ENCODE results near the gene TBL1XR1. TPM values are rescaled to one million over a fixed set of nuclear protein-coding genes. Genes with fewer than 3 reads are reported as not detected.

The TBL1XR1 gene
- total and polyA plus RNA-seq, 2 of the 8 experiments (the other 6 are each of a cell fraction or from before 2014, with no cell fraction given), result 28.1 to 147 TPM

GRCh38 chr3:177071496-177072156 is 125.7 kb downstream of the TBL1XR1 start:
- H2BK12ac ChIP-seq (ENCODE audit: low read depth, low read length), result no peak overlapping the region
- FAIRE-seq, result no peak
- no peaks in the 10 kb centered on the region for H3K27me3 ChIP-seq (replicated peaks in 1 of 4; ENCODE audit: control insufficient read depth in 3 of 4, extremely low read depth in 1 of 4, insufficient read depth in 3 of 4, low read length in 3 of 4)
- no peaks in the 10 kb centered on the region for H3K79me1 ChIP-seq (ENCODE audit: low read depth, low read length)
- H3K18ac ChIP-seq (ENCODE audit: extremely low read depth, low read length), result no peak overlapping the region
- no peak overlapping the region for H3K14ac ChIP-seq (ENCODE audit: insufficient read length)
- no peak overlapping the region for H3K27ac ChIP-seq (ENCODE audit: low read depth, low read length)
- H3K23ac ChIP-seq (ENCODE audit: insufficient read length), result no peak overlapping the region
- WGBS, 2 experiments (ENCODE audit: extremely low coverage in 1 of 2, insufficient coverage in 1 of 2, insufficient read length in 1 of 2, insufficient replicate concordance in 2 of 2, low coverage in 1 of 2, low lambda C conversion rate in 2 of 2, missing lambda C conversion rate in 1 of 2), result 93% methylated on average over 4 of the region's 4 CpGs; no CpG with 5 or more reads in 1 of the 2 experiments
- no peak overlapping the region for H2AK5ac ChIP-seq (ENCODE audit: low read depth, low read length)
- no peaks in the 10 kb centered on the region for H3K23me2 ChIP-seq (ENCODE audit: low read depth, low read length)
- POLR2A ChIA-PET (ENCODE audit: partially characterized antibody), result interaction anchor here (1.2 kb wide), 1 partner anchor 13 kb away, joined by 4 read pairs; no protein-coding TSS in a partner anchor
- H3K4me3 ChIP-seq (ENCODE audit: extremely low read depth in 1 of 4, insufficient read depth in 2 of 4, low read depth in 3 of 4, low read length in 4 of 4), result no peak overlapping the region
- no peak overlapping the region for H2BK120ac ChIP-seq (replicated peaks; ENCODE audit: low read depth, low read length)
- H4K20me1 ChIP-seq (replicated peaks in 1 of 2; ENCODE audit: control insufficient read depth in 1 of 2, insufficient read depth in 2 of 2, low read length in 2 of 2), result peaks cover 0 to 7% of the 10 kb centered on the region in 2 experiments
- H2AFZ ChIP-seq (ENCODE audit: low read length), result no peak overlapping the region
- H4K8ac ChIP-seq (ENCODE audit: extremely low read depth, insufficient read depth, low read length), result no peak overlapping the region
- no peaks in the 10 kb centered on the region for H3K9me3 ChIP-seq (ENCODE audit: insufficient read depth in 2 of 2, low read depth in 1 of 2, low read length in 1 of 2)
- no peaks in the 10 kb centered on the region; a peak in 1 of 8 replicates for H3K36me3 ChIP-seq (ENCODE audit: control insufficient read depth in 2 of 4, insufficient read depth in 4 of 4, low read length in 3 of 4)
- H3K56ac ChIP-seq (replicated peaks; ENCODE audit: insufficient read length, low read depth, low read length), result no peak overlapping the region
- H3K4ac ChIP-seq (replicated peaks; ENCODE audit: insufficient read length, low read depth, low read length), result no peak overlapping the region
- H2BK5ac ChIP-seq (ENCODE audit: low read depth, low read length), result no peak overlapping the region
- no peak overlapping the region for H2BK15ac ChIP-seq (ENCODE audit: low read length)
- no peak for DNase-seq (ENCODE audit: low read depth in 1 of 2, low spot score in 2 of 2)
- CTCF ChIA-PET (ENCODE audit: partially characterized antibody), result no interaction called here
- H3K9ac ChIP-seq (replicated peaks in 1 of 4; ENCODE audit: extremely low read depth in 1 of 4, low read depth in 3 of 4, low read length in 3 of 4), result no peak overlapping the region
- peaks cover 0 to 99% of the 10 kb centered on the region in 2 experiments; a peak in 3 of 4 replicates for H3K79me2 ChIP-seq (ENCODE audit: control insufficient read depth in 1 of 2, insufficient read depth in 2 of 2, low read length in 2 of 2)
- no peak overlapping the region for H2BK20ac ChIP-seq (ENCODE audit: low read length)
- peaks cover 0 to 7% (median 5%) of the 10 kb centered on the region in 4 experiments; a peak in 3 of 7 replicates for H3K4me1 ChIP-seq (replicated peaks in 1 of 4; ENCODE audit: control insufficient read depth in 3 of 4, insufficient read depth in 4 of 4, low read length in 3 of 4)
- no peak overlapping the region for H4K5ac ChIP-seq (ENCODE audit: insufficient read length, low read depth, low read length)
- no peak overlapping the region for H4K91ac ChIP-seq (replicated peaks; ENCODE audit: insufficient read length, low read length)
- no peak overlapping the region for H3K4me2 ChIP-seq (ENCODE audit: insufficient read depth in 1 of 2, low read depth in 2 of 2, low read length in 2 of 2)
- TF ChIP-seq GTF2F1 (IDR thresholded peaks at IDR 0.05; ENCODE audit: borderline replicate concordance, low read depth, low read length) (no peak), SUZ12 (IDR thresholded peaks at IDR 0.05; ENCODE audit: low read length) (no peak), EZH2 (IDR thresholded peaks at IDR 0.05; ENCODE audit: low read depth, low read length, severe bottlenecking) (no peak), TEAD4 (IDR thresholded peaks at IDR 0.05; ENCODE audit: low read depth, low read length) (no peak), ATF2 (IDR thresholded peaks at IDR 0.05; ENCODE audit: low read length) (no peak), NANOG (IDR thresholded peaks at IDR 0.05; ENCODE audit: insufficient read depth, low read depth, low read length, poor library complexity, severe bottlenecking) (no peak), CREB1 (IDR thresholded peaks at IDR 0.05) (no peak), SP1 (IDR thresholded peaks at IDR 0.05; ENCODE audit: low read depth, low read length) (no peak), SIX5 (IDR thresholded peaks at IDR 0.05; ENCODE audit: low read depth, low read length) (no peak), EP300 (IDR thresholded peaks at IDR 0.05; ENCODE audit: borderline replicate concordance in 1 of 2, low read depth in 2 of 2, low read length in 2 of 2) (no peak), RNF2 (IDR thresholded peaks at IDR 0.05; ENCODE audit: borderline replicate concordance, low read depth, low read length, missing control alignments, poor library complexity, severe bottlenecking) (no peak)

Data from H1 (cell line).